ENCODE results near the gene NANOG. TPM values are rescaled to one million over a fixed set of nuclear protein-coding genes. Genes with fewer than 3 reads are reported as not detected.
"Not testable (repeated sequence)": the region's sequence is repeated elsewhere in the genome, so short reads cannot be mapped to it uniquely, and the experiment has no call there.

Gene NANOG
- total RNA-seq, 2 experiments from 2014 or later, result not detected

GRCh38 chr12:7806863-7807487 is 17.8 kb downstream of the NANOG start:
- Mint-ChIP-seq H3K27ac (no peak overlapping the region), H3K27me3 (peaks cover 2% of the 10 kb centered on the region), H3K4me3 (no peak overlapping the region), H3K9me3 (no peaks in the 10 kb centered on the region), H3K4me1 (ENCODE audit: low read depth) (no peaks in the 10 kb centered on the region), H3K36me3 (ENCODE audit: low read depth) (no peaks in the 10 kb centered on the region)
- CTCF ChIA-PET, result interaction anchor here (0.6 to 5.9 kb wide), 27 partner anchors 9 to 518 kb away, joined by 3 to 52 read pairs (median 3); partner anchors contain the start of genes GDF3 and NANOG
- TF ChIP-seq CTCF (IDR thresholded peaks at IDR 0.05), result peak; percentile 90
- peak; percentile 61 for ATAC-seq
- POLR2A ChIA-PET, result no interaction called here
- DNase-seq, result peak; percentile 82
- intact Hi-C loops (cut with micrococcal nuclease), result loop anchor here (1.0 kb wide), 1 partner anchor 130 kb away; no protein-coding TSS in a partner anchor

GRCh38 chr12:7825754-7826153 is 36.6 kb downstream of the NANOG start:
- H3K27me3 Mint-ChIP-seq; intact Hi-C loops (cut with micrococcal nuclease); H3K9me3 Mint-ChIP-seq; DNase-seq; POLR2A ChIA-PET; CTCF ChIA-PET; ATAC-seq; H3K36me3 Mint-ChIP-seq (ENCODE audit: low read depth); H3K4me3 Mint-ChIP-seq; H3K4me1 Mint-ChIP-seq (ENCODE audit: low read depth); H3K27ac Mint-ChIP-seq: not testable (repeated sequence)

DNA sequence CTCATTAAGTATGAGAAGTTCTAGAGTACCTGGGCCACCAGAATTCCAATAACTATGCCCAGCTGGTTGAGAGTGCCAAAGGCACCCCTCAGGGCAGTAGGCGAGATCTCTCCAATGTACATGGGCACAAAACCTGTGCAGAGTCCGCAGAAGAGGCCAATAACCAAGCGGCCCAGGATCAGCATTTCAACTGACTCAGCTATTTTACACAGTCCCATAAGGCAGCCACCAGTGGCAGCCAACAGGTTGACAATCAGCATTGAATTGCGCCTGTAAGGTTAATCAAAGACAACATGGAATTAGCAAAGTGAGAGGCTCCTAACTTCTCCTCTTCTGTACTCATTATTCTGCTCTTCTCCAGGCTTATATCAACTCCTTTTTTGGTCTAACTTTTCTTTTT is 40.5 kb downstream of the NANOG start:
- DNase-seq; POLR2A ChIA-PET; H3K36me3 Mint-ChIP-seq (ENCODE audit: low read depth); H3K27ac Mint-ChIP-seq; H3K27me3 Mint-ChIP-seq; H3K9me3 Mint-ChIP-seq; ATAC-seq; H3K4me1 Mint-ChIP-seq (ENCODE audit: low read depth); H3K4me3 Mint-ChIP-seq; intact Hi-C loops (cut with micrococcal nuclease): not testable (repeated sequence)
- CTCF ChIA-PET, result interaction anchor here (1.6 kb wide), 1 partner anchor 188 kb away, joined by 3 read pairs; no protein-coding TSS in a partner anchor

DNA sequence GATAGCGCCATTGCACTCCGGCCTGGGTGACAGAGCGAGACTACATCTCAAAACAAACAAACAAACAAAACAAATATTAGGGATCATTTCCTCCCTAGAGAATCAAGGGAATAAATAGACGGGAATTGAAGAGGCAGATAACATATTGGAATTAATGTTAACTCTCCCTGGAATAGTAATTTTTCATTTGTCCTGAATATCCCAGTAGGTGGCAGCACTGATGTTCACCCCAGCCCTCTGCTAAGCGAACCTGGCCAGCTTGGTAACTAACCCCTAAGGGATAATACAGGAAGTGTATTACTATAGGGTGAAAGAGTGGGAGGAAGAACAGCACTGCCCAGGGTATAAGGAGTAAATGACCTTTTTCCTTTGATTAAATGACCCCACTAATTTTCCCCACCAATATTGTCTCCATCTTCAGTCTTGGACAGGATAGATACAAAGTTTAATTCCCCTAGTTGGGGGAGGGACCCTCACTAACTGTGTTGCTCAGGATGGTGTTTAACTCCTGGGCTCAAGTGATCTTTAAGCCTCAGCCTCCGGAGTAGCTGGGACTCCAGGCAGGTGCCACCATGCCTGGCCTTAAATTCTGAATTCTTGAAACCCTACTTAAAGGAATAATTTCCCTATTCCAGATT is 43.0 kb downstream of the NANOG start:
- CTCF ChIA-PET, result interaction anchor here (1.0 to 1.6 kb wide), 4 partner anchors 17 to 79 kb away, joined by 3 to 4 read pairs (median 4); no protein-coding TSS in a partner anchor
- intact Hi-C loops (cut with micrococcal nuclease), result no loop called here

DNA sequence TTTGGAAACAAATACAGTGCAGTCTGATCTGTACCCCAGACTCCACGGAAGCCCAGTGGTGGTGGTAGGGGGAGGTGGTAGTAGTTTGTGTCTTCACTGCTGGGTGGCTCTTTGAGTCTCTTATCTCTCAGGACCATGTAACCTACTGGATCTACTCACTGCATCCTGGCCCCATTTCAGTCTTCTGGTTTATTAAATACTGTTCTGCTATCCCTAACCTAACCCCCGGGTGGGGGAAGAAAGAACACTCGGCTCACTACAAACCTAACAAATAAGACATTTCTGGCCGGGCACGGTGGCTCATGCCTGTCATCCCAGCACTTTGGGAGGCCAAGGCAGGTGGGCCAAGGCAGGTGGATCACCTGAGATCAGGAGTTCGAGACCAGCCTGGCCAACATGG is 44.0 kb downstream of the NANOG start:
- DNase-seq; intact Hi-C loops (cut with micrococcal nuclease); H3K27ac Mint-ChIP-seq: not testable (repeated sequence)

More for the DNA sequence above, 43.0 kb downstream of the NANOG start:
- ATAC-seq (peak; percentile 80), DNase-seq (peak; percentile 38)
- Mint-ChIP-seq H3K4me1 (ENCODE audit: low read depth) (peaks cover 2% of the 10 kb centered on the region), H3K9me3 (no peaks in the 10 kb centered on the region), H3K36me3 (ENCODE audit: low read depth) (no peaks in the 10 kb centered on the region), H3K27me3 (peaks cover 2% of the 10 kb centered on the region), H3K4me3 (no peak overlapping the region), H3K27ac (no peak overlapping the region)
- TF ChIP-seq CTCF (IDR thresholded peaks at IDR 0.05), result peak; percentile 73
- POLR2A ChIA-PET, result no interaction called here

DNA sequence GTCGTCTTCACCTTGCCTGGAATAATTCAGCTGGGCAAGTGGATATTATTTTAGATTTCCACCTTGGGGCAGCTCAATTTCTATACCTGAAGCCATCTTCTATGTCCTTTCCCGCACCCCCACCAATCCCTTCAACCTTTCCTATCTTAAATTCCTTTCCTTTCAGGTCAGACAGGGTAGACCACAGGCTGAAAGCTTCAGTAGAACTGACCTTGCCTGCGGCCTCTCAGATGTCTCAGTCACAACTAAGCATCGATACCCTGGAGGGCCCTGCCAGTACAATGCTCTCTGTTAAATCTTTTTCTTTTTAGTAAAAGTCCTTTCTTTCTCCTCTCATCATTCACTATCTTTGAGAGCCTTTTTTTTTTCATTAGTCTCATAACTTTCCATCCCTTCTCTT is 44.6 kb downstream of the NANOG start:
- intact Hi-C loops (cut with micrococcal nuclease), result no loop called here
- ATAC-seq (no peak), DNase-seq (no peak)
- Mint-ChIP-seq H3K27me3 (peaks cover 2% of the 10 kb centered on the region), H3K36me3 (ENCODE audit: low read depth) (no peaks in the 10 kb centered on the region), H3K4me3 (no peak overlapping the region), H3K27ac (no peak overlapping the region), H3K9me3 (no peaks in the 10 kb centered on the region), H3K4me1 (ENCODE audit: low read depth) (peaks cover 2% of the 10 kb centered on the region)
- ChIA-PET CTCF (interaction anchor here (0.7 to 1.9 kb wide), 4 partner anchors 11 to 275 kb away, joined by 3 to 5 read pairs (median 4); no protein-coding TSS in a partner anchor), POLR2A (no interaction called here)
- TF ChIP-seq CTCF (IDR thresholded peaks at IDR 0.05), result no peak

More for the DNA sequence above, 44.0 kb downstream of the NANOG start:
- H3K36me3 Mint-ChIP-seq (ENCODE audit: low read depth); H3K9me3 Mint-ChIP-seq; H3K4me3 Mint-ChIP-seq; H3K27me3 Mint-ChIP-seq; POLR2A ChIA-PET; ATAC-seq; H3K4me1 Mint-ChIP-seq (ENCODE audit: low read depth): not testable (repeated sequence)
- CTCF ChIA-PET, result interaction anchor here (0.7 to 1.9 kb wide), 6 partner anchors 11 to 276 kb away, joined by 3 to 5 read pairs (median 4); no protein-coding TSS in a partner anchor
